GM21619 (cell line): ENCODE data around the gene PAK6.

ENCODE experiments used
- ATAC-seq: cut with Tn5 transposase; IDR thresholded peaks from one replicate; pipeline ENCODE4 v1.9.1; 2021; ENCODE audit not compliant: unreplicated experiment

Gene PAK6

GRCh38 chr15:40275954-40276353 is 37.1 kb downstream of the PAK6 start:
- no peak for ATAC-seq

- ATAC-seq: no peak
Measured at GRCh38 chr15:40276927-40277326, 38.1 kb downstream of the PAK6 start.

- no peak for ATAC-seq
Measured at GRCh38 chr15:40277471-40277870, 38.6 kb downstream of the PAK6 start.

GRCh38 chr15:40278026-40278425 is 39.2 kb downstream of the PAK6 start:
- ATAC-seq: no peak

GRCh38 chr15:40279437-40280141 is 40.7 kb downstream of the PAK6 start:
- no peak for ATAC-seq

GRCh38 chr15:40280260-40281056 is 41.6 kb downstream of the PAK6 start:
- ATAC-seq: no peak

GRCh38 chr15:40281057-40281800 is 42.4 kb downstream of the PAK6 start:
- ATAC-seq: no peak

- ATAC-seq: no peak
Measured at GRCh38 chr15:40281801-40282146, 42.9 kb downstream of the PAK6 start.

GRCh38 chr15:40282147-40282868 is 43.4 kb downstream of the PAK6 start:
- peak; percentile 40 for ATAC-seq

GRCh38 chr15:40282869-40283614 is 44.2 kb downstream of the PAK6 start, which contains the start of gene ANKRD63:
TSS of gene ANKRD63 (minus strand) at chr15:40283064. CDS start at chr15:40282586, 478 bp downstream.
- no peak for ATAC-seq

- ATAC-seq: no peak
Measured at GRCh38 chr15:40283615-40284300, 44.9 kb downstream of the PAK6 start.

GRCh38 chr15:40285151-40285550 is 46.3 kb downstream of the PAK6 start:
- ATAC-seq: no peak

GRCh38 chr15:40285554-40286011 is 46.7 kb downstream of the PAK6 start:
- ATAC-seq: no peak

- ATAC-seq: no peak
Measured at GRCh38 chr15:40286061-40286532, 47.2 kb downstream of the PAK6 start.

GRCh38 chr15:40286794-40287193 is 47.9 kb downstream of the PAK6 start:
- no peak for ATAC-seq

- no peak for ATAC-seq
Measured at GRCh38 chr15:40287505-40287904, 48.6 kb downstream of the PAK6 start.

GRCh38 chr15:40287968-40288367 is 49.1 kb downstream of the PAK6 start:
- ATAC-seq: no peak

- no peak for ATAC-seq
Measured at GRCh38 chr15:40289140-40289775, 50.4 kb downstream of the PAK6 start.

- ATAC-seq: no peak
Measured at GRCh38 chr15:40290545-40290917, 51.7 kb downstream of the PAK6 start.
